HCT116 (cell line): Measurements from ENCODE around the gene HECTD2. TPM values are rescaled to one million over a fixed set of nuclear protein-coding genes. Genes with fewer than 3 reads are reported as not detected.
A peak's percentile ranks its signal among the peaks of the same experiment; 100 is the strongest.

Experiments
- ATAC-seq: fragments of 200-7000 bp; cut with Tn5 transposase; 2 replicates; pipeline ENCODE4 v1.9.1; 2020; ENCODE audit warnings: mild to moderate bottlenecking, moderate library complexity
- BruUV-seq: library from RNA; stranded (reverse); fragments of 400-500 nt; replicated peaks from 2 replicates; lab custom pipeline; 2021; lab: Mats Ljungman, UMichigan
- CTCF ChIA-PET: fragments of 300-600 bp; sonication (Branson Sonifier 250); formaldehyde crosslinking; loops from one replicate; lab custom pipeline; 2021; ENCODE audit warnings: antibody characterized with exemption; lab: Charles Lee
- POLR2A ChIA-PET: fragments of 300-600, 350-600 bp; sonication (Branson Sonifier 250); formaldehyde crosslinking; loops from one replicate; lab custom pipeline; 2021; ENCODE audit warnings: antibody characterized with exemption; lab: Charles Lee
- RAD21 ChIA-PET, 2 experiments: fragments of 300-600 bp; sonication (Branson Sonifier 250); formaldehyde crosslinking; loops; one replicate each; lab custom pipeline; 2023; ENCODE audit warnings: low total read pairs in 2 of 2; ENCODE audit not compliant: uncharacterized antibody in 2 of 2, unreplicated experiment in 2 of 2, low non-redundant PET in 1 of 2; lab: Charles Lee
- DNase-seq: peaks from one replicate; pipeline ENCODE4 v3.0.0-alpha.2; 2010; ENCODE audit warnings: low read depth, low spot score
- H2AFZ ChIP-seq: fragments of 200-600 bp; shearing (Covaris generic), sonication (generic); 2 replicates; pipeline ENCODE4 v1.6.1; 2017; ENCODE audit warnings: low read depth, mixed run types, mixed read lengths, antibody characterized with exemption, low read length; ENCODE audit not compliant: poor library complexity, severe bottlenecking
- H3K27ac ChIP-seq: 2 replicates; pipeline ENCODE4 v1.5.1; 2012; ENCODE audit warnings: low read depth, low read length
- H3K27me3 ChIP-seq: fragments of 200-600 bp; sonication (generic); 2 replicates; pipeline ENCODE4 v1.6.1; 2016; ENCODE audit warnings: mixed run types, low read length, mixed read lengths; ENCODE audit not compliant: insufficient read depth
- H3K36me3 ChIP-seq, 2 experiments: fragments of 200-500 bp in 1 of 2; fragments of 200-600 bp in 1 of 2; sonication (Bioruptor generic) in 1 of 2; sonication (generic) in 1 of 2; 2 replicates each; pipeline versions ENCODE4 v1.5.1 to v1.6.1; 2014 to 2016; ENCODE audit warnings: low read length in 2 of 2, inconsistent platforms in 1 of 2, mixed read lengths in 1 of 2, mixed run types in 1 of 2; ENCODE audit not compliant: insufficient read depth in 2 of 2, control insufficient read depth in 1 of 2
- H3K4me1 ChIP-seq, 2 experiments: fragments of 200-600 bp in 1 of 2; sonication (generic) in 1 of 2; 2 replicates each; pipeline versions ENCODE4 v1.5.1 to v1.6.1; 2012 to 2017; ENCODE audit warnings: low read length in 2 of 2, inconsistent platforms in 1 of 2, mild to moderate bottlenecking in 1 of 2, mixed read lengths in 1 of 2, mixed run types in 1 of 2, moderate library complexity in 1 of 2; ENCODE audit not compliant: insufficient read depth in 2 of 2, control insufficient read depth in 1 of 2
- H3K4me2 ChIP-seq: fragments of 200-600 bp; sonication (generic); 2 replicates; pipeline ENCODE4 v1.6.1; 2017; ENCODE audit warnings: mixed run types, low read length, mixed read lengths
- H3K4me3 ChIP-seq, 2 experiments: fragments of 200-600 bp in 1 of 2; sonication (generic) in 1 of 2; replicated peaks in 1 of 2; 2 replicates each; pipeline ENCODE4 v1.5.1; 2011 to 2016; ENCODE audit warnings: low read length in 2 of 2, control low read depth in 1 of 2, low read depth in 1 of 2, mild to moderate bottlenecking in 1 of 2, mixed read lengths in 1 of 2, mixed run types in 1 of 2
- H3K79me2 ChIP-seq: fragments of 200-600 bp; sonication (generic); 2 replicates; pipeline ENCODE4 v1.6.1; 2017; ENCODE audit warnings: mild to moderate bottlenecking, mixed run types, low read length, moderate library complexity, mixed read lengths; ENCODE audit not compliant: insufficient read depth
- H3K9ac ChIP-seq: fragments of 200-600 bp; sonication (generic); 2 replicates; pipeline ENCODE4 v1.6.1; 2016; ENCODE audit warnings: low read length, mixed read lengths
- H3K9me2 ChIP-seq: fragments of 200-600 bp; sonication (generic), shearing (Covaris generic); 2 replicates; pipeline ENCODE4 v1.6.1; 2017; ENCODE audit warnings: mixed run types, mild to moderate bottlenecking, moderate library complexity; ENCODE audit not compliant: insufficient read depth
- H3K9me3 ChIP-seq, 2 experiments: fragments of 200-500 bp in 1 of 2; fragments of 200-600 bp in 1 of 2; sonication (Bioruptor generic) in 1 of 2; sonication (generic) in 1 of 2; 2 replicates each; pipeline ENCODE4 v1.6.1; 2014 to 2017; ENCODE audit warnings: low read length in 2 of 2, mixed read lengths in 2 of 2, inconsistent platforms in 1 of 2, low read depth in 1 of 2, mild to moderate bottlenecking in 1 of 2, mixed run types in 1 of 2, moderate library complexity in 1 of 2; ENCODE audit not compliant: control insufficient read depth in 1 of 2, insufficient read depth in 1 of 2
- H4K20me1 ChIP-seq: fragments of 200-600 bp; sonication (generic), shearing (Covaris generic); 2 replicates; pipeline ENCODE4 v1.6.1; 2017; ENCODE audit warnings: mixed run types, mild to moderate bottlenecking, moderate library complexity; ENCODE audit not compliant: insufficient read depth
- CBX3 ChIP-seq: IDR thresholded peaks from 2 replicates; pipeline ENCODE4 v1.6.1; 2012; ENCODE audit warnings: low read depth
- CEBPB ChIP-seq: IDR thresholded peaks from 2 replicates; pipeline ENCODE4 v1.6.1; 2012; ENCODE audit warnings: low read depth
- EGR1 ChIP-seq: IDR thresholded peaks from 2 replicates; pipeline ENCODE4 v1.6.1; 2012; ENCODE audit warnings: low read depth
- EZH2 ChIP-seq: fragments of 200-600 bp; sonication (generic); IDR thresholded peaks from 2 replicates; pipeline ENCODE4 v1.6.1; 2017; ENCODE audit warnings: antibody characterized with exemption, mixed run types
- EZH2phosphoT487 ChIP-seq: fragments of 200-600 bp; IDR thresholded peaks from 2 replicates; pipeline ENCODE4 v1.6.1; 2018; ENCODE audit warnings: antibody characterized with exemption, borderline replicate concordance
- FOSL1 ChIP-seq: IDR thresholded peaks from 2 replicates; pipeline ENCODE4 v1.6.1; 2012; ENCODE audit warnings: low read depth
- POLR2A ChIP-seq: IDR thresholded peaks from 2 replicates; pipeline ENCODE4 v1.7.0; 2011; ENCODE audit warnings: borderline replicate concordance; ENCODE audit not compliant: insufficient read depth, insufficient read length; ENCODE audit errors: extremely low read depth
- RAD21 ChIP-seq: IDR thresholded peaks from 2 replicates; pipeline ENCODE4 v1.6.1; 2012; ENCODE audit warnings: low read depth, mild to moderate bottlenecking
- REST ChIP-seq: IDR thresholded peaks from 2 replicates; pipeline ENCODE4 v1.6.1; 2012; ENCODE audit warnings: low read depth
- SIN3A ChIP-seq: IDR thresholded peaks from 2 replicates; pipeline ENCODE4 v1.6.1; 2012; ENCODE audit warnings: low read depth
- SRF ChIP-seq: IDR thresholded peaks from 2 replicates; pipeline ENCODE4 v1.6.1; 2012; ENCODE audit warnings: low read depth
- YY1 ChIP-seq: IDR thresholded peaks from 2 replicates; pipeline ENCODE4 v1.6.1; 2011; ENCODE audit warnings: low read length, low read depth, moderate library complexity, mild to moderate bottlenecking; ENCODE audit not compliant: insufficient replicate concordance; ENCODE audit errors: extremely low read depth
- ZNF274 ChIP-seq: fragments of 200-500 bp; sonication (Bioruptor generic); IDR thresholded peaks from 2 replicates; pipeline ENCODE4 v1.6.1; 2014; ENCODE audit warnings: mild to moderate bottlenecking, low read depth, low read length, inconsistent platforms
- intact Hi-C: fragments of 100-400 bp; cut with micrococcal nuclease; formaldehyde crosslinking; loops from 2 replicates; pipeline ENCODE4 v1.10.0; 2022
- total RNA-seq: library from RNA; stranded (reverse); gene quantifications from one replicate; pipeline ENCODE4 v1.2.1, GENCODE V29; 2021; ENCODE audit not compliant: unreplicated experiment
- TF ChIP-seq, protein P1 (sequence below): IDR thresholded peaks from 2 replicates; pipeline ENCODE4 v1.6.1; 2012

Gene HECTD2
- total RNA-seq, 1 experiment from 2014 or later = 3.0 TPM

DNA sequence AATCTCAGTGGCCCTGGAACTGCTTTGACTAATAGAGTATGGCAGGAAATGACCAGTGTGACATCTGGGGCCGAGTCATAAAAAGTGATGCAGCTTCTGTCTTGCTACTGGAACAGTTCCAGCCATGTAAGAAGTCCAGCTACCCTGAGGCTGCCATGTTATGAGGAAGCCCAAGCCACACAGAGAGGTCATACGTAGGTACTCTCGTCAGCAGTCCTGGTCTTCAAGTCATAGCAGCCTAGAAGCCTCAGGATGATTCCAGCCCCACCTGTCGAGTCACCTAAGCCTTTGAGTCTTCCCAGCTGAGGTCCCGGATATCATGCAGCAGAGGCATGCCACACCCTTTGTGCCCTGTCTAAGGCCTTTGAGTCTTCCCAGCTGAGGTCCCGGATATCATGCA lies 130.6 kb downstream of the HECTD2 start:
- no peak overlapping the region for H2AFZ ChIP-seq
- ChIA-PET POLR2A (no interaction called here), CTCF (no interaction called here), RAD21 (no interaction called here)
- no peak for TF ChIP-seq EZH2phosphoT487
- TF ChIP-seq FOSL1 = peak; percentile 30; the same call in 1 of the 2 replicates
- H3K9me2 ChIP-seq = no peaks in the 10 kb centered on the region
- no peak overlapping the region for H3K27ac ChIP-seq
- no TSS peak for BruUV-seq
- H3K79me2 ChIP-seq = no peaks in the 10 kb centered on the region
- no peaks in the 10 kb centered on the region for H3K36me3 ChIP-seq
- no peak overlapping the region for H3K4me3 ChIP-seq
- H3K4me2 ChIP-seq = peak overlapping the region; percentile 24; the same call in 1 of the 2 replicates
- peak; percentile 4 for DNase-seq
- H3K9me3 ChIP-seq = no peaks in the 10 kb centered on the region
- H4K20me1 ChIP-seq = no peaks in the 10 kb centered on the region
- H3K9ac ChIP-seq = no peak overlapping the region
- H3K27me3 ChIP-seq = no peaks in the 10 kb centered on the region
- ATAC-seq = peak; percentile 66
- intact Hi-C loops = no loop called here
- H3K4me1 ChIP-seq = peaks cover 0 to 10% of the 10 kb centered on the region in 2 experiments; a peak in 1 of 4 replicates

GRCh38 chr10:91541481-91541880 lies 131.3 kb downstream of the HECTD2 start:
- H4K20me1 ChIP-seq = no peaks in the 10 kb centered on the region
- ChIA-PET POLR2A (no interaction called here), CTCF (no interaction called here), RAD21 (no interaction called here)
- H3K9ac ChIP-seq = no peak overlapping the region
- intact Hi-C loops = no loop called here
- no TSS peak for BruUV-seq
- H3K27me3 ChIP-seq = no peaks in the 10 kb centered on the region
- H3K4me3 ChIP-seq = no peak overlapping the region
- no peak overlapping the region for H3K4me2 ChIP-seq
- no peaks in the 10 kb centered on the region for H3K79me2 ChIP-seq
- no peak for TF ChIP-seq ZNF274
- TF ChIP-seq EGR1 = no peak
- no peak for TF ChIP-seq SRF
- TF ChIP-seq EZH2 = no peak
- no peak for TF ChIP-seq CBX3
- no peak for TF ChIP-seq YY1
- no peak for TF ChIP-seq CEBPB
- TF ChIP-seq SIN3A = no peak
- TF ChIP-seq EZH2phosphoT487 = no peak
- no peak for TF ChIP-seq REST
- TF ChIP-seq RAD21 = no peak
- TF ChIP-seq, protein P1, sequence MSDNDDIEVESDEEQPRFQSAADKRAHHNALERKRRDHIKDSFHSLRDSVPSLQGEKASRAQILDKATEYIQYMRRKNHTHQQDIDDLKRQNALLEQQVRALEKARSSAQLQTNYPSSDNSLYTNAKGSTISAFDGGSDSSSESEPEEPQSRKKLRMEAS = no peak
- TF ChIP-seq POLR2A = no peak
- no peak for TF ChIP-seq FOSL1
- H3K27ac ChIP-seq = no peak overlapping the region
- H3K4me1 ChIP-seq = peaks cover 0 to 10% of the 10 kb centered on the region in 2 experiments; a peak in 1 of 4 replicates
- H3K36me3 ChIP-seq = no peaks in the 10 kb centered on the region
- H3K9me3 ChIP-seq = no peaks in the 10 kb centered on the region
- DNase-seq (no peak), ATAC-seq (no peak)
- no peak overlapping the region for H2AFZ ChIP-seq
- H3K9me2 ChIP-seq = no peaks in the 10 kb centered on the region
